ENCODE measurements around the gene MCTP1. TPM values are rescaled to one million over a fixed set of nuclear protein-coding genes. Genes with fewer than 3 reads are reported as not detected.

Gene MCTP1
- total RNA-seq, 1 experiment from 2014 or later, result 2.5 TPM

- no peak overlapping the region for H4K91ac ChIP-seq (ENCODE audit: insufficient read length, low read depth, low read length)
- H3K14ac ChIP-seq (ENCODE audit: insufficient read depth, low read length), result no peak overlapping the region
- H2BK120ac ChIP-seq (ENCODE audit: low read depth, low read length, poor library complexity, severe bottlenecking), result no peak overlapping the region
- no peak overlapping the region for H2BK5ac ChIP-seq (ENCODE audit: insufficient read length, low read length)
- H3K79me2 ChIP-seq (ENCODE audit: insufficient read depth, low read length), result no peaks in the 10 kb centered on the region
- H3K9me3 Mint-ChIP-seq, result peaks cover 4% of the 10 kb centered on the region in 2 experiments; a peak in 3 of 5 replicates
- H3K56ac ChIP-seq (ENCODE audit: insufficient read length, low read depth, low read length), result no peak overlapping the region
- no peak overlapping the region for H2BK15ac ChIP-seq (ENCODE audit: low read depth, low read length)
- H3K27ac ChIP-seq (ENCODE audit: insufficient read length, low read depth, low read length), result no peak overlapping the region
- no peak overlapping the region for H3K9ac ChIP-seq (ENCODE audit: extremely low read depth, insufficient read length, low read length)
- peak; percentile 14; the same call in 1 of the 3 replicates for TF ChIP-seq CTCF (conservative IDR thresholded peaks at IDR 0.05)
- no peak overlapping the region for H4K8ac ChIP-seq (replicated peaks; ENCODE audit: insufficient read length, low read depth, low read length)
- H3K27me3 Mint-ChIP-seq (ENCODE audit: low read depth), result no peaks in the 10 kb centered on the region
- no peak overlapping the region for H3K27ac Mint-ChIP-seq
- no CpG with 5 or more reads among the region's 5 CpGs for WGBS (ENCODE audit: extremely low coverage, insufficient read length, low lambda C conversion rate)
- no peaks in the 10 kb centered on the region for H4K20me1 ChIP-seq (ENCODE audit: control insufficient read depth, insufficient read depth, insufficient read length)
- H3K4me3 Mint-ChIP-seq, result no peak overlapping the region
- no peak overlapping the region for H3K4ac ChIP-seq (ENCODE audit: low read depth, low read length)
- no peak overlapping the region for H2AK5ac ChIP-seq (ENCODE audit: insufficient read length, low read length)
- no peak overlapping the region for H3K4me2 ChIP-seq (ENCODE audit: insufficient read depth, insufficient read length, low read length)
- peaks cover 0 to 6% (median 2%) of the 10 kb centered on the region in 3 experiments; a peak in 1 of 7 replicates for H3K36me3 Mint-ChIP-seq (ENCODE audit: insufficient read depth in 1 of 3, low read depth in 3 of 3)
- no peaks in the 10 kb centered on the region for H3K23me2 ChIP-seq (ENCODE audit: insufficient read length, low read depth, low read length, poor library complexity, severe bottlenecking)
- H2AFZ ChIP-seq (ENCODE audit: low read length), result peak overlapping the region; percentile 32
- H4K5ac ChIP-seq (ENCODE audit: insufficient read length, low read depth, low read length), result no peak overlapping the region
- no peaks in the 10 kb centered on the region for H3K79me1 ChIP-seq (ENCODE audit: insufficient read depth, low read depth, low read length, poor library complexity, severe bottlenecking)
- no peak overlapping the region for H3K18ac ChIP-seq (ENCODE audit: insufficient read length, low read depth, low read length)
- H3T11ph ChIP-seq (ENCODE audit: low read length), result no peak overlapping the region
- H3K4me1 ChIP-seq (ENCODE audit: insufficient read depth, low read length), result no peaks in the 10 kb centered on the region
- H2BK12ac ChIP-seq (ENCODE audit: insufficient read length, low read depth, low read length), result no peak overlapping the region
- H3K4me1 Mint-ChIP-seq, result peaks cover 0 to 5% of the 10 kb centered on the region in 2 experiments; a peak in 1 of 4 replicates
- no peak overlapping the region for H2BK20ac ChIP-seq (ENCODE audit: low read depth, low read length, poor library complexity, severe bottlenecking)
- H3K27me3 ChIP-seq (ENCODE audit: insufficient read depth, low read length), result no peaks in the 10 kb centered on the region
- no peaks in the 10 kb centered on the region for H3K9me3 ChIP-seq (ENCODE audit: control insufficient read depth, low read depth, low read length)
- H3K23ac ChIP-seq (ENCODE audit: insufficient read length, low read depth, low read length), result no peak overlapping the region
- no peak for DNase-seq
Measured at GRCh38 chr5:95237324-95237723, 47.6 kb downstream of the MCTP1 start.

Measured in H9 (cell line).